ENCODE data around the gene PRKCE. TPM values are rescaled to one million over a fixed set of nuclear protein-coding genes. Genes with fewer than 3 reads are reported as not detected.

PRKCE gene
- total and polyA plus RNA-seq, 2 of the 8 experiments (the other 6 are each of a cell fraction or from before 2014, with no cell fraction given) = 0.54 to 2.1 TPM

GRCh38 chr2:46170611-46171350 is 519.3 kb downstream of the PRKCE start:
- no peak for DNase-seq (ENCODE audit: low read depth in 1 of 2, low spot score in 2 of 2)
- Histone ChIP-seq H2BK15ac (ENCODE audit: low read length) (no peak overlapping the region), H4K8ac (ENCODE audit: extremely low read depth, insufficient read depth, low read length) (no peak overlapping the region), H3K18ac (ENCODE audit: extremely low read depth, low read length) (no peak overlapping the region), H3K79me2 (ENCODE audit: control insufficient read depth in 1 of 2, insufficient read depth in 2 of 2, low read length in 2 of 2) (no peaks in the 10 kb centered on the region), H3K4me1 (replicated peaks in 1 of 4; ENCODE audit: control insufficient read depth in 3 of 4, insufficient read depth in 4 of 4, low read length in 3 of 4) (peaks cover 0 to 8% (median 3%) of the 10 kb centered on the region in 4 experiments; a peak in 4 of 7 replicates), H2BK5ac (ENCODE audit: low read depth, low read length) (peak overlapping the region; percentile 61; the same call in 1 of the 2 replicates), H4K20me1 (replicated peaks in 1 of 2; ENCODE audit: control insufficient read depth in 1 of 2, insufficient read depth in 2 of 2, low read length in 2 of 2) (no peaks in the 10 kb centered on the region), H3K27ac (ENCODE audit: low read depth, low read length) (no peak overlapping the region), H3K56ac (replicated peaks; ENCODE audit: insufficient read length, low read depth, low read length) (no peak overlapping the region), H2AFZ (ENCODE audit: low read length) (0 out of 2 replicates have a peak overlapping the region, but pooled peaks have one; percentile 15), H2AK5ac (ENCODE audit: low read depth, low read length) (no peak overlapping the region), H3K79me1 (ENCODE audit: low read depth, low read length) (no peaks in the 10 kb centered on the region), H2BK120ac (replicated peaks; ENCODE audit: low read depth, low read length) (no peak overlapping the region), H4K5ac (ENCODE audit: insufficient read length, low read depth, low read length) (no peak overlapping the region), H3K36me3 (ENCODE audit: control insufficient read depth in 2 of 4, insufficient read depth in 4 of 4, low read length in 3 of 4) (no peaks in the 10 kb centered on the region), H3K4me2 (ENCODE audit: insufficient read depth in 1 of 2, low read depth in 2 of 2, low read length in 2 of 2) (no peak overlapping the region), H3K9ac (replicated peaks in 1 of 4; ENCODE audit: extremely low read depth in 1 of 4, low read depth in 3 of 4, low read length in 3 of 4) (no peak overlapping the region), H3K9me3 (ENCODE audit: insufficient read depth in 2 of 2, low read depth in 1 of 2, low read length in 1 of 2) (no peaks in the 10 kb centered on the region), H4K91ac (replicated peaks; ENCODE audit: insufficient read length, low read length) (peak overlapping the region; percentile 20), H3K4me3 (ENCODE audit: extremely low read depth in 1 of 4, insufficient read depth in 2 of 4, low read depth in 3 of 4, low read length in 4 of 4) (no peak overlapping the region), H3K23ac (ENCODE audit: insufficient read length) (no peak overlapping the region), H2BK12ac (ENCODE audit: low read depth, low read length) (peak overlapping the region; percentile 10; the same call in 1 of the 2 replicates), H3K27me3 (replicated peaks in 1 of 4; ENCODE audit: control insufficient read depth in 3 of 4, extremely low read depth in 1 of 4, insufficient read depth in 3 of 4, low read length in 3 of 4) (no peaks in the 10 kb centered on the region), H3K14ac (ENCODE audit: insufficient read length) (no peak overlapping the region), H2BK20ac (ENCODE audit: low read length) (0 out of 2 replicates have a peak overlapping the region, but pooled peaks have one; percentile 13), H3K23me2 (ENCODE audit: low read depth, low read length) (no peaks in the 10 kb centered on the region), H3K4ac (replicated peaks; ENCODE audit: insufficient read length, low read depth, low read length) (no peak overlapping the region)
- ChIA-PET CTCF (ENCODE audit: partially characterized antibody) (interaction anchor here (0.9 to 1.8 kb wide), 5 partner anchors 13 to 160 kb away, joined by 3 to 5 read pairs (median 3); no protein-coding TSS in a partner anchor), POLR2A (ENCODE audit: partially characterized antibody) (interaction anchor here (1.5 kb wide), 1 partner anchor 19 kb away, joined by 4 read pairs; no protein-coding TSS in a partner anchor)
- 91% methylated on average over 9 of the region's 9 CpGs; no CpG with 5 or more reads in 1 of the 2 experiments for WGBS, 2 experiments (ENCODE audit: extremely low coverage in 1 of 2, insufficient coverage in 1 of 2, insufficient read length in 1 of 2, insufficient replicate concordance in 2 of 2, low coverage in 1 of 2, low lambda C conversion rate in 2 of 2, missing lambda C conversion rate in 1 of 2)
- no peak for FAIRE-seq
- TF ChIP-seq SP2 (IDR thresholded peaks at IDR 0.05; ENCODE audit: low read length) (no peak), BCL11A (IDR thresholded peaks at IDR 0.05; ENCODE audit: low read depth in 2 of 2, low read length in 2 of 2) (no peak), ASH2L (IDR thresholded peaks at IDR 0.05; ENCODE audit: low read length) (no peak), CREB1 (IDR thresholded peaks at IDR 0.05) (no peak), RXRA (IDR thresholded peaks at IDR 0.05; ENCODE audit: insufficient read depth, low read depth, low read length) (no peak), YY1 (IDR thresholded peaks at IDR 0.05; ENCODE audit: low read depth, low read length) (no peak), GTF2F1 (IDR thresholded peaks at IDR 0.05; ENCODE audit: borderline replicate concordance, low read depth, low read length) (no peak), BRCA1 (IDR thresholded peaks at IDR 0.05; ENCODE audit: low read depth, low read length) (no peak), POLR2A (IDR thresholded peaks at IDR 0.05; ENCODE audit: control extremely low read depth in 1 of 2, low read depth in 2 of 2, low read length in 2 of 2) (no peak), CHD2 (IDR thresholded peaks at IDR 0.05; ENCODE audit: low read length) (no peak), HDAC6 (IDR thresholded peaks at IDR 0.05; ENCODE audit: low read depth, low read length) (no peak), SIRT6 (IDR thresholded peaks at IDR 0.05; ENCODE audit: low read length) (no peak)
